ENCODE results near the gene CAPS.

CAPS gene

GRCh38 chr19:5932146-5932545, 18.1 kb downstream of the CAPS start:
- no peak for TF ChIP-seq CTCF (IDR thresholded peaks at IDR 0.05)
- Histone ChIP-seq H3K27me3 (no peaks in the 10 kb centered on the region), H3K4me1 (ENCODE audit: control insufficient read depth in 1 of 2, insufficient read depth in 1 of 2, low read depth in 1 of 2, low read length in 1 of 2) (no peaks in the 10 kb centered on the region), H3K4me3 (ENCODE audit: low read depth in 1 of 2, low read length in 1 of 2) (no peak overlapping the region), H3K9me3 (no peaks in the 10 kb centered on the region), H3K36me3 (peaks cover 95% of the 10 kb centered on the region), H3K27ac (no peak overlapping the region)

- H3K4me1 ChIP-seq (ENCODE audit: control insufficient read depth in 1 of 2, insufficient read depth in 1 of 2, low read depth in 1 of 2, low read length in 1 of 2) = no peaks in the 10 kb centered on the region
- H3K9me3 ChIP-seq = no peaks in the 10 kb centered on the region
- no peak overlapping the region for H3K27ac ChIP-seq
- no peaks in the 10 kb centered on the region for H3K27me3 ChIP-seq
- no peak overlapping the region for H3K4me3 ChIP-seq (ENCODE audit: low read depth in 1 of 2, low read length in 1 of 2)
- H3K36me3 ChIP-seq = peaks cover 95% of the 10 kb centered on the region
- no peak for TF ChIP-seq CTCF (IDR thresholded peaks at IDR 0.05)
Measured at GRCh38 chr19:5932609-5933262, 18.7 kb downstream of the CAPS start.

DNA sequence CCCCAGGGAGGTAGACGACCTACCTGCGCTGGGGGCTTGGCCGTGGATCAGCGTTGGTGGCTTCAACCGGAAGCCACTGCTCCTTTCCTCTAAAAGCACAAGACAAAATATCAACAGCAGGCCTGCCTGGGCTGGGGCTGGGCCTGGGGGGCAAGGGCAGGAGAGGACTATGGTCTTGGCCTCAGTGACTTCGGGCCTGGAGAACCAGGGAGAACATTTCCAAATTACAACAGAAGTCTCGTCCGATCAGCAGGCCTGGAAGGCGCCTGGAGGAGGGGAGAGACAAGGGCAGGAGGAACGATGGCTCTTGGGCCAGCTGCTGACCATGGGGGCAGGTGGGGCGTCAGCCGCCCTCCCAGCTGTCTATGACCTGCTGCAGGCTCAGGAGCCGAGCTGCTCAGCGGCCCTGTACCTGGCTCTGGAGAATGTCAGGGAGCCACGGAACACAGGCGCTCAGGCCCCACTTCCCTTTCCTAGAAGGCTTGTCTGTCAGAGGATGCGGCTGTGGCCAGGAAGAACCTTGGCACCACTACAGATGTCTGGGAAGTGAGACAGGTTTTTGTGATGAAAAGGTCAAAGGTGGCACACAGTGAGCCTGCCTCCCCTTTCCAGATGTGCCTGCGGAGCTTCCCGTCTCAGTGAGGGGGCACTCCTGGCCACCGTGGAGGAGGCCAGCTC, 19.5 kb downstream of the CAPS start:
- Histone ChIP-seq H3K4me1 (ENCODE audit: control insufficient read depth in 1 of 2, insufficient read depth in 1 of 2, low read depth in 1 of 2, low read length in 1 of 2) (no peaks in the 10 kb centered on the region), H3K9me3 (no peaks in the 10 kb centered on the region), H3K27me3 (no peaks in the 10 kb centered on the region), H3K36me3 (peaks cover 95% of the 10 kb centered on the region), H3K4me3 (ENCODE audit: low read depth in 1 of 2, low read length in 1 of 2) (no peak overlapping the region), H3K27ac (no peak overlapping the region)
- TF ChIP-seq CTCF (IDR thresholded peaks at IDR 0.05) = no peak

- Histone ChIP-seq H3K36me3 (peaks cover 93% of the 10 kb centered on the region), H3K27ac (no peak overlapping the region), H3K4me1 (ENCODE audit: control insufficient read depth in 1 of 2, insufficient read depth in 1 of 2, low read depth in 1 of 2, low read length in 1 of 2) (no peaks in the 10 kb centered on the region), H3K9me3 (no peaks in the 10 kb centered on the region), H3K4me3 (ENCODE audit: low read depth in 1 of 2, low read length in 1 of 2) (no peak overlapping the region), H3K27me3 (no peaks in the 10 kb centered on the region)
- no peak for TF ChIP-seq CTCF (IDR thresholded peaks at IDR 0.05)
Measured at GRCh38 chr19:5934069-5934401, 20.0 kb downstream of the CAPS start.

- no peak for TF ChIP-seq CTCF (IDR thresholded peaks at IDR 0.05)
- Histone ChIP-seq H3K4me3 (ENCODE audit: low read depth in 1 of 2, low read length in 1 of 2) (no peak overlapping the region), H3K27ac (no peak overlapping the region), H3K36me3 (peaks cover 93% of the 10 kb centered on the region), H3K27me3 (no peaks in the 10 kb centered on the region), H3K4me1 (ENCODE audit: control insufficient read depth in 1 of 2, insufficient read depth in 1 of 2, low read depth in 1 of 2, low read length in 1 of 2) (no peaks in the 10 kb centered on the region), H3K9me3 (no peaks in the 10 kb centered on the region)
Measured at GRCh38 chr19:5934774-5935472, 20.9 kb downstream of the CAPS start.

Data from neutrophil (primary cell).